Iris pigment epithelial cell (primary cell): Measurements from ENCODE around the gene OR52L1.

Source experiments
- DNase-seq: peaks from one replicate; pipeline ENCODE4 v3.0.0-alpha.2; 2011; ENCODE audit warnings: low read depth

Gene OR52L1

GRCh38 chr11:5940748-5941147 is 46.0 kb downstream of the OR52L1 start:
- DNase-seq, result no peak

GRCh38 chr11:5938603-5938965 is 48.2 kb downstream of the OR52L1 start:
- no peak for DNase-seq

DNA sequence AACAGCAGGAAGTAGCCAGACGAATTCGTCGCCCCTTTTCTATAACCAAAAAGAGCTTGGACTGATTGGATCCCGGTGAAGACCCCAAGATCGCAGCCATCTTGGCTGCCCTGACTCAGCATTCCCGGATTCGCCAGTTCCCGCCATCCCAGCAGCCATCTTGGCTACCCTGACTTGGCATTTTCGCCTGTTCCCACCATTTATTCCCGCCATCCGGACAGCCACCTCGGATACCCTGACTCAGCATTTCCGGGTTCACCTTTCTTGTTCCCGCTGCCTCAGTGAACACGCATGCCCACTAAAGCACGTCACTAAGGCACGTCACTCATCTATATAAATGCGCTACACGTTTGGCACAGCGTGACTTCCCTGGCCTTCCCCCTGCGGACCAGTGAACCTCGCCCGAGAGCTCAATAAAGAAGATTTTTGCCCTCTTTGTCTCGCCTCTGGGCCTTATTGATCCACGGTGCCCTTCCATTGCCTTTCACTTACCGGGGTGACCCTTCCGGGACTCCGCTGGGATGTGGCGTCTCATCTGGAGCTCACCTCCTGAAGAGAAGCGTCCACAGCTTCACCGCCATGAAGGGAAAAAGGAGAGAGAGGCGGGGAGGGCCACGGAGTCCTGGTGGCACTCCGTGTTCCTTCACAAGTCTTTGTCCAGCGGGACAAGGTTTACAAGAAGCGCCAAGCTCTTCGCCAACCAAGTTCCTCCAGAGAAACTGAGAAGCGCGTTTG is 48.8 kb downstream of the OR52L1 start:
- DNase-seq, result no peak
